AG10803 (cell line): ENCODE results near the gene ULK2.
"Not testable (repeated sequence)": the region's sequence is repeated elsewhere in the genome, so short reads cannot be mapped to it uniquely, and the experiment has no call there.

Experiments
- DNase-seq: peaks from one replicate; pipeline ENCODE4 v3.0.0; 2010; ENCODE audit warnings: low read depth
- H3K4me3 ChIP-seq: 2 replicates; pipeline ENCODE4 v1.5.1; 2011; ENCODE audit warnings: mild to moderate bottlenecking, low read length, control low read depth
- CTCF ChIP-seq: conservative IDR thresholded peaks from 2 replicates; pipeline ENCODE4 v1.5.1; 2011; ENCODE audit warnings: mild to moderate bottlenecking, low read length, control low read depth, inconsistent platforms

The ULK2 gene

GRCh38 chr17:19865021-19865420 lies 2.7 kb downstream of the ULK2 start:
- TF ChIP-seq CTCF: no peak
- DNase-seq: no peak
- no peak overlapping the region for H3K4me3 ChIP-seq

GRCh38 chr17:19860647-19861177 lies 7.0 kb downstream of the ULK2 start:
- H3K4me3 ChIP-seq, DNase-seq: not testable (repeated sequence)

GRCh38 chr17:19857640-19858039 lies 10.1 kb downstream of the ULK2 start:
- no peak for TF ChIP-seq CTCF

GRCh38 chr17:19833914-19834313 lies 33.8 kb downstream of the ULK2 start:
- TF ChIP-seq CTCF: no peak
- no peak for DNase-seq

More at GRCh38 chr17:19857640-19858039, 10.1 kb downstream of the ULK2 start:
- DNase-seq: no peak
- H3K4me3 ChIP-seq: no peak overlapping the region

GRCh38 chr17:19830061-19830460 lies 37.7 kb downstream of the ULK2 start:
- no peak overlapping the region for H3K4me3 ChIP-seq
- no peak for TF ChIP-seq CTCF
- DNase-seq: peak; percentile 2

More at GRCh38 chr17:19833914-19834313, 33.8 kb downstream of the ULK2 start:
- H3K4me3 ChIP-seq: no peak overlapping the region

GRCh38 chr17:19812407-19812806 lies 55.3 kb downstream of the ULK2 start:
- no peak overlapping the region for H3K4me3 ChIP-seq
- no peak for DNase-seq
- peak; percentile 23 for TF ChIP-seq CTCF

GRCh38 chr17:19805006-19805405 lies 62.7 kb downstream of the ULK2 start:
- TF ChIP-seq CTCF: no peak
- DNase-seq: peak; percentile 73

GRCh38 chr17:19800571-19800970 lies 67.2 kb downstream of the ULK2 start:
- no peak overlapping the region for H3K4me3 ChIP-seq
- no peak for TF ChIP-seq CTCF
- no peak for DNase-seq

More at GRCh38 chr17:19805006-19805405, 62.7 kb downstream of the ULK2 start:
- H3K4me3 ChIP-seq: no peak overlapping the region
